Frontal cortex (tissue), 4 donors: Measurements from ENCODE around the gene PIP4K2A. TPM values are rescaled to one million over a fixed set of nuclear protein-coding genes. Genes with fewer than 3 reads are reported as not detected.

Experiments used
- DNase-seq, 2 donors: peaks; one replicate each; pipeline ENCODE4 v3.0.0; 2012; ENCODE audit warnings: low spot score in 2 of 2
- FAIRE-seq: peaks from 2 replicates; lab custom pipeline; 2012; peaks lifted over from hg19 to GRCh38; lab: Jason Lieb, UNC
- total RNA-seq: library from RNA; depleted of rRNA; stranded (reverse); fragments of >200 nt; gene quantifications from one replicate; pipeline ENCODE4 v1.2.3, GENCODE V29; 2014
- donor health status: control.
- donor health status: control.
- donor health status: control.

The PIP4K2A gene
- total RNA-seq, 1 donor from 2014 or later, result 56.7 TPM

DNA sequence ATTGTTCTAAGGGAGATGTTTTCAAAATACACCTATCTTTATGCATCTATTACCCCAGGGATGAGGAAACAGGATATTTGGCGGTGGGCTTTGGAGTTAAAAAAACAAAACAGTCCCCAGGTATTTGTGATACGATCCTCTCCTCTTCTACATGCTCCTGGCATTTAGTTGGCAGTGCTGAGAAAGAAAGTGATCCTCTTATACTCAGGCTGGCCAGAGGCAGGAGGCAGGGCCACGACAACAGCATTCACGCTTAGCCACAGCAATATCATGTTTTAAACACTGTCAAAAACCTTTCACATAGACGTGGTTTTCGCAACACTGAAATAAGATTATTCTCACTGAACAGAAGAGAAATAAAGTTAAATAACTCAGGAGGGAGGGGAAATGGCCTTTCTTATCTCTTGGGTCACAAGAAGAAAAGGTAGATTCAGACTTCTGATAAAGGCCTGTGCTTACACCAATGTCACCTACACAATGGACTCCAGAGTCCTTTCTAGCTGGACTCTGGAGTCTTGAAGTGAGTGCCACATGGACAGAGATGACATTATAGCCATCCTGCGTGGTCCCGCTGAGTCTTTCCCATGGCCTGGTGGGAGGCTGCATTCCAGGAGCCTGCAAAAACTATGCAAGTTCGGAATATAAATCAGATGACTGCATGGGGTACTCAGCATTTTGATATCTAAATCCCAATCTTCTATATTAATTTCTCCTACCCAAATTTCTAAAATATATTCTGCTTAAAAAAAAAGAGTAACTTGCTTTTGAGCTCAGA is 88.7 kb downstream of the PIP4K2A start:
- no peak for DNase-seq
- no peak for FAIRE-seq

DNA sequence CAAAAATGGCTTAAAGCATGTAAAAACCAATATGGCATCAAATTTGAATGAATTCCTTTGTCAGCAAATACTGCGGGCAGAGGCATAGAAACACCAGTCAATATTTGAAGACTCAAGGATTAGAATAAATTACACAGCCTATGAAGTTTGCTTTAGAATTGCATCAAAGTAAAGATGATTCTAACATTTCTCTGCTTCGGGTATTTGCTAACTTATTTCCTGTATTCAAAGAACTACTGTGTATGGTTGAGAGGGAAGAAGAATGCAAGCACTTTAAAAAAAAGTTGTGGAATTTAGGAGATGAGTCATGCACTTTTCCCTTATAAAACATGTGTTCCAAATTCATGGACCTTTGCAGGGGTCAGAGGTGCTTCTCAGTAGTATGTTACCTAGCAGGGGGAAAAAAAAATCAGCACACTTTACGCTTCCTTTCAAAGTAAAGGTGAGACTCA is 90.1 kb downstream of the PIP4K2A start:
- FAIRE-seq (no peak), DNase-seq (no peak)

DNA sequence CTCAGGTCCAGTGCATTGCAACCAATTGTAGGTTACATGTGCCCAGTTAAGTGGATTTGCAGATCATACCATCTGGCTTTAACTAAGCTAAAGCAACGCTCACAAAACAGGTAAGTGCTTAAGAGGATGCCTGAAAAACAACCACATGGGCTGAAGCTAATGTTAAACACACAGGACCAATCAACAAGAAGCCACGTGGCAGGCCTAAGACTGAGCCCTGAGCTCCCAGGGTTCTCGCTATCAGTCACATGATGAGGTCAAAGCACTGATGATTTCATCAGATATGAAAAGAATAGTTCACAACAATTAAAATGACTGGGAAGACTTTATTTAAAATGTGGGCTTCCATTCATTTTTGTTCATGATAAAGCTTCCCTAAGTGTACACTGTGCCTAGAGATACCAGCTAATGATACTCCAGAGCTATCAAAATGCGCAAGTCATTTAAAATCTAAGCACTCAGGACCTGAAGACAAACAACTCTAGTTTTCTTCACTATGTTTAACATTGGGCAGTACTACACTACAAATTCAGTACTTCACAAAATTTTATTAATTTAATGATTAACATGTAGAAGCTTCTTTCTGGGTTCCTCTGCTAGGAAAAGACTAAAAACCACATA is 90.6 kb downstream of the PIP4K2A start:
- DNase-seq (no peak), FAIRE-seq (no peak)

DNA sequence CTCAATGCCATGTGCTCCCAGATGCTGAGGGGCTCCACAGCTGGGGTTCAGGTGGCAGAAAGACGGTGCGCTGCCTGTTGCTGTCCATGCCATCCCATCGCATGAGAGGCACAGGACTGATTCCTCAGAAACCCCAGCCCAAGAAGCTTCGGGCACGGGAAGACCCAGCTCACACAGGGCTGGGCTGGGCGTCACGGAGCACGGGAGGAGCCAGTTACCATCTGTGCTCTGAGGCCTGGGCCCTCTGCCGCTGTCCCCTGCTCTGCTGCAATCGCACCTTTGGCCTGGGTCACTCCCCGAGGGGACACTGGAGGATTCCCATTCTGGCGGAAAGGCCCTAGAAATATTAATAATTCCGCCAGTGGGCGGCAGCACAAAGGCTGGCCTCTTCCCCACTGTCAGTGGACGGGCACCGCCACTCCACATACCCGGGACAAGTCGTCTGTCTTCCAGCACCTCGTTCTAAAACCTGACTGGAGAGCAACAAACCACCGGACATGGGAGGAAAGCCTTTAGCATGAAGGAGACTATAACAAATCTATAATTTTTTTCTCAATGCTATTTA is 92.1 kb downstream of the PIP4K2A start:
- no peak for DNase-seq
- FAIRE-seq, result no peak

DNA sequence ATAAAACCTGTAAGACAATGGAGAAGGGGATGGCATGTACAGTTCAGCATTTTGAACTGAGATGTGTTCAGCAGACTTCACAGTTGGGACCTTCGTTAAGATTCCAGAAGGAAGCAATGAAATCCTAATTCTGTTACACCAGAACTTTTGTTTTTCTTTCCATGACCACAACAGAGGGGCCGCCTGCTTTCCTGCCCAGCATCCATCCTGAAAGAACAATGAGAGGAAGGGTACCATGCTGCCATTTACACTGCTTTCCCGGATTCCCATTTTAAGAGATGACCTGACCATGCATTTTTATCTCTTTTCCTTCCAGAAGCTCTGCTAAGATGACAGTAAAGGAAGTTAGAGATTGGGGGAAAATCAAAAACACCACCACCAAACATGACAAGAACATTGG is 92.7 kb downstream of the PIP4K2A start:
- FAIRE-seq (no peak), DNase-seq (no peak)

DNA sequence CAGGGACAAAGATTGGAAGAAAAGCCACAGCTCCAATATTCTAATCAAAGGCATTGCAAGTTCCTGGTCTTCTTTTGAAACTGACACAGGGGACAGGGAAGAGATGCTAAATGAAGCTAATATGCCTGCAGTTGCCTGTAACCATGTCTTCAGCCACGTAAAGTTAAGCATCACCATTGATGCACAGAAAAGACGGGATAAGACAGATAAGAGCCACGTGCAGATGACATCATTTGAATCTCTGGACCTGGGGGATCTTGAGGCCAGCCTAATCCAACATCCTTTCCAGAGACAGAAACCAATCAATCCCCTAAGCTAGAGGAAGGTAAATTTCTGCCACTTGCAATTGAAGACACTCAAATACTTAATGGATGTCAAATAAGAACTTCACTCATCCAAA is 93.4 kb downstream of the PIP4K2A start:
- FAIRE-seq (no peak), DNase-seq (no peak)

DNA sequence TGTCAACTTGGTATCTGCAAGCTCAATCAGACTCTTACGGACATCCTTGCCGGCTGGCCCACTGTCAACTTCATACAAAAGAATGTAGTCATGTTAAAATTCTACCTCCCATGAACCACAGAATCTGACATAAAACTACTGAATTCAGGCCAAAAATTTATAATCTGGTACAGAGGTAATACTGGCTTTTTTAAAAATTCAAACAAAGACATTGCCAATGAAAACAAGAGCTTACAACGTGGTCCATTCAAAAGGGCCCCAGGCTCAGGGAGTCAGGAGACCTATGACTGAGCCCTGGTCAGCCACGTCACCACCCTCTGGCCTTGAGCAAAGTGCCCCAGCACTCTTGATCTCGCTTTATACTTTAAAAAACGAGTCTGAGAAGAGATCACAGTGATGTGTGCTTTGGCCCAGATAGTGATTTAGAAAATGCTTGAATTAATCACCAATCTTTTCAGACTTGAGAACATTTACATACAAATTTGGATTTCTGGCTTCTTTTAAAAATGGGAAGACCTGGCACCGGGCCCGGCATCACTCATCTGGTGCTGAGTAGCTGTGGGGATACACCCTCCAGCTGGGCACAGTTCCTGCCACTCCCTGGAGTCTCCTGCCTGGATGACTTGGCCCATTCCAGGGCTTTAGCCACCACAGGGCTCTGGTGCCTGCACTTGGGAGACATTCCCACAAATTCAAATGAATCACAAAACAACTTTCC is 94.1 kb downstream of the PIP4K2A start:
- no peak for FAIRE-seq
- DNase-seq, result peak in 1 of 2 donors; percentile 55

DNA sequence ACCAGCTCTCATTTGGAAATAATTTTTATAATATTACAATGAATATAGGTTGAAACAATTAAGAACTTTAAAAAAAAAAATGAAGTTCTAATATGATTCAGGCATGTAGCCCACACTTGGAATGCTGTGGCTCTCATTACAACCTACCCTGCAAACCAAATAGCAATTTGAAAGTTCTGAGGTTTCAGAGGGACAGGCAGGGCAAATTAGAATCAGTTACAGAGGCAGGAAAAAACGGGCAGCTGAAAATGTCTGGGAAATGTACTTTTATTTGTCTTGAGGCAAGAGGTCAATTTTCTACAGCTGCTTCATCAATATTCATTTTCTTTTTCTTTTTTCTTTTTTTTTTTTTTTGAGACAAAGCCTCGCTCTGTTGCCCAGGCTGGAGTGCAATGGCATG is 95.3 kb downstream of the PIP4K2A start:
- DNase-seq (no peak), FAIRE-seq (no peak)

DNA sequence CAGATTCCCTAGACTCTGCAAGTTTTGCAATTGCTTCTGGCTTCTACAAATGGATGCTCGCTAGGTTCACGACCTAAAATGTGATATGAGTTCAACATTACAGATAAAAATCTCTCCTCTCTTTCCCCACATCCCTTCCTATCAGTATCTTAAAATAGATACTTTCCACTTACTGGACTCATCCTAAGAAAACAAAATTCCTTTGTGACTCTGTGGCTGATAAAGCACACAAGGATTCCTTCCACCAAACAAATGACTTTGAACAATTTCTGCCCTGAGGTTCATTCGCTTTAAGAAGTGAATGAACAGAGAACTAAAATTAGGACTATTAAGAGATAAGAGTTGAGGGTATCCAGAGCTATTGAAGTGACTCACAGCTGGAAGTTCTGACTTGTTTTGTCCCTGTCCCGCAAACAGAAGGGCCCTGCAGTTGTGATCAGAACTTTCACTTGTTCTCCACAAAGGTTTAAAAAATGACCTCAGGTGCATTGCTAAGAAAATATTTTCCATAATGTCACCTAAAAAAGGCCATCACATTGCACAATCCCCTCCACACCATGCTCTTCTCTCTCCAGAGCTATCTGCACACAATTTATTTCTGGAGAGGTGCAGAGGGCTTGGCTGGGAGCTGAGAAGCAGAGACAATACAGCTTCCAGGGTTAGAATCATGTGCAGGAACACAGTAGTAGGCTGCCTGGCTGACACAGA is 96.1 kb downstream of the PIP4K2A start:
- no peak for DNase-seq
- FAIRE-seq, result no peak

DNA sequence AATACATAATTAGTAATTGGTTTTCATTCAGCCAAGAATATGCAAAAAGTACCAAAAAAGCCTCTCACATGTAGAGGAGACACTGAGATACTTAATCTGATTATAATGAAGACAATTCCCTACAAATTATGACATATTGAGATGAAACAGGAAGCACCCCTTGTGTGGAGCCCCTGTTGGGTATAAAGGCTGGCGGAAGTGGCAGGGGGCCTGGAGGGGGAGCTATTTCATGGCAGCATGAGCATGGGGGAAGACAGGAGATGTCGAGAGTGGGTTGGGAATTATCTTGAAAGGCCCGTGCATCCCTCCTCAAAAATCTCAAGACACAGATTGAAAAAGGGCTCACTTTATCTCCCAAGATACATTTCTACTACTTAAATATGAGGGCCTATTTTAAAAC is 96.9 kb downstream of the PIP4K2A start:
- FAIRE-seq (no peak), DNase-seq (no peak)

DNA sequence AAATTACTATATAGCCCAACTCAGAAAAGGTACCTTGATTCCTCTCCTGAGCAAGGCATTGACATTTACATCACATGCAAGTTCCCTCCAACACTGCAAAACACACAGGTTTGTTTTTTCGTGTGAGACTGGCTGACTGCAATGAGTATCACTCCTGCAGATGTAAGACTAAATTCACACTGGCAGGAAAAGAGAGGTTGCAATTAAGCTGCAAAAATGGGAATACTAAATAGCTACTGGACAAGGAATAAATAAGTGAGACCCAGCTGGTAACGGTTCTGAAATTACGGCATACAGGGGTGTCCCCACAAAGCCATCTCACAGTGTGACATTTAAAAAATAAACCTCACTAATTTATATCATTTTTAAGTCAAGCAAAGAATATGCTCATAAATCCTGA is 97.3 kb downstream of the PIP4K2A start:
- FAIRE-seq, result no peak
- DNase-seq, result no peak

DNA sequence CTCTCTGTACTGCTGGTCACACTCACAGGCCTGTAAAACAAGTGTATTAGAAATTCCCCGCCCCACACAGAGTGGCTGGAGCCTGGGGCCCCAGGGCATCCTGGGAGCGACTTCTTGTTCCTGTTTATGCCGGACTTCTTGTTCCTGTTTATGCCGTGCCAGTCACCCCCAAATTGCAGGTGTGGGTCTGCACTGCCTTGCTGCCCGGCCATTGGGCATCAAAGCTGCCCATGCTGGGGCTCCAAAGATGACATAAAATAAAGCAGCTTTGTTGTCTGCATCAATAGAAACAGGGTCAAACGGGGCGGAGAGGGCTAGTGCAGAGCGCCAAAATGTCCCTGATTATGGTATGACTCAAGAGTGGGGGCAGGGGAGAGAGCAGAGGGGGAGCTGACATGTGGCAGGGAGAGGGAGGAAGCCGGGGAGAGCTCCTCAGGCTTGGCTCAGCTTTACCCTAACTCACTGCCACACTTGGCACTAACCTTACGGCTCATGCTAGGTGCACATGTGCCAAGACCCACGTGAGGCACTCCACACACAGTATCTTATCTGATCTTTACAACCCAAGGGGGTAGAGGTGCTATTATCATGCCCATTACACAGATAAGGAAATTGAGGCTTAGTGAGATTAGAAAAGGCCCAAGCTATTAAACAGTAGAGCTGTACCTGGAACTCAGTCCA is 98.4 kb downstream of the PIP4K2A start:
- DNase-seq, result peak; percentile 32 to 35

DNA sequence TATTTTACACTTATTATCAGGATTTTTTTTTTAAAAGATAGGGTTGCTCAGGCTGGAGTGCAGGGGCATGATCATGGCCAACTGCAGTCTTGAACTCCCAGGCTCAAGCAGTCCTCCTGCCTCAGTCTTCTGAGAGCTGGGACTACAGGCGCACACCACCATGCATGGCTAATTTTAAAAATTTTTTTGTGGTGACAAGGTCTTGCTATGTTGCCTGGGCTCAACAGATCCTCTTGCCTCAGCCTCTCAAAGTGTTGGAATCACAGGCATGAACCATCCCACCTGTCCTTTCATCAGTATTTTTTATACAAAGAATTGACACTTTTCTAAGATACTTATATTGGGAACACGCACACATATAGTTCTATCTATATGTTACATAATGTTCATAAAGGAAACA is 99.3 kb downstream of the PIP4K2A start:
- FAIRE-seq (no peak), DNase-seq (no peak)

More for the DNA sequence above, 98.4 kb downstream of the PIP4K2A start:
- no peak for FAIRE-seq

DNA sequence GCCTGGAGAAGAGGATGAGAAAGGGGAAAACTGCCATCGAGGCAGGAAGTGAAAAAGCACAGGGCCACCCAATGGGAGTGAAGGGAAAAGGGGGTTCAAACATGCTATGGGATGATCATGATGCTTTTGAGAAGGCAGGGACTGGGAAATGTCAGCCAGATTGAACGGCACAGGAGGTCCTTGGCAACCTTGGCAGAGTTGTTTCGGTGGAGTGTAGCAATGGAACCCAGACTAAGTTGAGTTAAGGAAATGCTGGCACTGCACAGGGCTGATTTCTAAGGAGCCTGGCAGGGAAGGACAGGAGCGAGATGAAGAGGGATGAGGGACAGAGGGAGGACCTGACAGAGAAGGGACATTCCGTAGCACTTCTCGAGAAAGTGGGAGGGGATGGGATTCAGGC is 101.4 kb downstream of the PIP4K2A start:
- DNase-seq, result no peak

DNA sequence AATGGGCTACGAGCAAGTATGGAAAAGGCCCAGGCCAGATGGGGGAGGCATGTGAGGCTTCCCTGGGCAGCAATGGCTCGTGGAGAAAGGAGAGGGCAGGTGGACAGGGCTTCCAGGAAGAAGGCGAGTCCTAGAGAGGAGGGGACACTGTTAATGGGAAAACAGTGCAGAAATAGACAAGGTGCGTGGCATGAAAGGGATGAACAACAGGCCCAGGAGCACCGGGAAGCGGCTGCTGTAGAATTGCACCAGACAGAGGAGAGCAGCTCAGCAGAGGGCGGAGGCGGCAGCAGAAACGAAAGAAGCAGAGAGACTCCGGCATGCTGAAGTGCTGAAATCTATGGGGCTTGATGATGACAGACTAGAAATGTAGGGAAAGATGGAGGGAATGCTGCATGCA is 102.1 kb downstream of the PIP4K2A start:
- DNase-seq (no peak), FAIRE-seq (no peak)

More for the DNA sequence above, 101.4 kb downstream of the PIP4K2A start:
- no peak for FAIRE-seq

DNA sequence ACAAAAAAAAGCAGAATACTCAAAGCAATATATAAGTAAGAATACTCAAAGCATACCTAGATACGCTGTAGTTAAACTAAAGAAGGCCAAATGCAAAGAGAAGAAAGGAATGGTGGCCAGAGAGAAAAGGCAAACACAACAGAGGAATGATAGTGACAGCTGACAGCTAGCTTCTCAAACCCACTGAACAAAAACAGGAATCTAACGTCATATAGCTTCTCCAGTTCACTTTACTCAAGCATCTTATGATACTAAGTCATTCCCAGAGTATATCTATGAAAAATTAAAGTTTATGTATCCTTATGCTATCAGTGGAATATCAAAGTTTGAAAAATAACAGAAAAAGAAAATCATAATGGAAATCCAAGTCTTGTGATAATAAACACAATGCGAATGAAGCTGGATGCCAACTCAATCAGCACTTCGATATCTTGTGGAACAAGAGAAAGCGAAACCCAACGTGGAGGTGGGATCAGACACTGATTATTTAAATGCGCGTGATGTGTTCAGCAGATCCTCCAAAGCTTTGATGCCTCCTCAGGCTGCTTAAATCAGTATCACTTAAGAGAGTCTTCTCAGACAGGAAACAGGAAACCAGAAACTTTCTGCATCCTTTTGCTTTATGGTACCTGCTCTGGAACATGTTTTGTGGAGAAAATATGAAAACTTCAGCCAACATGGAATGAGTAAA is 102.8 kb downstream of the PIP4K2A start:
- FAIRE-seq (no peak), DNase-seq (no peak)

DNA sequence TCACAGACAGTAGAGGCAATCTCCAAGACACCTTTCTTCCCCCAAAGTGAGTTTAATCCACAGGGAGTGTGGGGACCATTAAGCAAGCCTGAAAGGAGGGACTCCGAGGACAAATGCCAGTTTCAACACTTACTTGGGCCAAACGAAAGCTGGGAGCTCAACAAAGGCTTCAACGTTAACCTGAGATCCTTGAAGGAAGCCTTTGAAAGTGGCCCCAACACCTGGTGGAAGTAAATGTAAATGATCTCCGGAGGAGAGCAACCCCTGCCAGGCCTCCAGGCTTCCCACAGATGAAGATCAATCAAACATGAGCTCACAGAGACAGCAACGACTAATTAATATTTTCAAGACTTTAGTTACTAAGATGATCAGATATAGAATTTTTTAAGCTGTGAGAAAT is 103.8 kb downstream of the PIP4K2A start:
- DNase-seq (no peak), FAIRE-seq (no peak)

DNA sequence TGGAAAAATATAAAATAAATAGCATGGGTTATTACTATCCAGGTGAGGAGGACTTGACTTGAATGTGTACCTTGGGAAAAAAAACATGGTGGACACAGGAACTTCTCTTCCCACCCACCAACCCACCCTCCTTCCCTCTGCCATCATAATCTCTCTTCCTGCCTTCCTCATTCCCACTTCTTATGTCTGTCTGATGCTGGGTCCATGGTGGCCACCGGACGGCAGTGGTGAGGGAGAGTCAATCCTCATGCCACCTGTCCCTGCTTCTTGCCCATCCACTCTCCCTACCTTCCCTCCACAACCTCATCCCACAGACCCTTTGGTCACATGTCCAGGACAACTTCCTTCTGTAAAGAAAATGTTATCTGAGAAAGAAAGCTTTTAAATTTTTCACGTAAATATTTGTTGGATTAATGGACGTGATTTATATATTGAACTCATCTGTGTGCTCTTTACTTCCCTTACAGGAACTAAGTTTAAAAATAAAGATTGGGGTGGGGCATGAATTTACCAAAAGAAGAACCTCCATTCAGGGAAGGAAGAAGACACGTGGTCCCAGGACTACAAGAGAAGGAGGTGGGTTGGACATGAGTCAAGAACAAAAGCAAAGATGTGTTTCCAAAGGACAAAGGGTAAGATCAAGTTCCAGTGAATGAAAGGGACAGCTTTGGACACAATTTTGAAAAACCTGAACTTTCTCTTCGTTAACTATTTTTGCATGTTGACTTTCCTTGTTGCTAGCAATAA is 104.5 kb downstream of the PIP4K2A start:
- DNase-seq, result no peak
- no peak for FAIRE-seq
